Breast epithelium (tissue), 4 donors: ENCODE results near the gene PDHB. TPM values are rescaled to one million over a fixed set of nuclear protein-coding genes. Genes with fewer than 3 reads are reported as not detected.
A peak's percentile ranks its signal among the peaks of the same experiment; 100 is the strongest.

Experiments used
- DNase-seq, 2 donors: peaks; one replicate each; pipeline ENCODE4 v3.0.0-alpha.2; 2019; ENCODE audit warnings: low spot score in 2 of 2
- H3K27ac ChIP-seq, 2 donors: fragments of 200-600 bp; sonication (generic) in 1 of 2; one replicate each; pipeline ENCODE4 v1.5.1; 2016 to 2019; ENCODE audit warnings: mild to moderate bottlenecking in 1 of 2
- H3K27me3 ChIP-seq, 2 donors: fragments of 200-600 bp; sonication (generic) in 1 of 2; one replicate each; pipeline versions ENCODE4 v1.5.1 to v1.6.0; 2017 to 2019; ENCODE audit warnings: control low read depth in 1 of 2, mild to moderate bottlenecking in 1 of 2
- H3K36me3 ChIP-seq: fragments of 200-600 bp; one replicate; pipeline ENCODE4 v1.5.1; 2019
- H3K4me1 ChIP-seq, 2 donors: fragments of 200-600 bp; sonication (generic); one replicate each; pipeline ENCODE4 v1.5.1; 2016 to 2019; ENCODE audit warnings: control low read depth in 1 of 2
- H3K4me3 ChIP-seq, 3 donors: fragments of 200-600 bp; sonication (generic); 1 replicate in 2 of 3; 2 replicates in 1 of 3; pipeline ENCODE4 v1.5.1; 2016 to 2019; ENCODE audit warnings: mild to moderate bottlenecking in 3 of 3, moderate library complexity in 2 of 3
- H3K9me3 ChIP-seq, 2 donors: fragments of 200-600 bp; sonication (generic) in 1 of 2; one replicate each; pipeline ENCODE4 v1.5.1; 2016 to 2019; ENCODE audit warnings: control low read depth in 1 of 2
- POLR2A ChIP-seq: fragments of 450-650 bp; IDR thresholded peaks from one replicate; pipeline ENCODE4 v1.6.1; 2016; ENCODE audit warnings: antibody characterized with exemption, mild to moderate bottlenecking, moderate library complexity
- POLR2AphosphoS5 ChIP-seq, 3 donors: sonication (generic); formaldehyde crosslinking; IDR thresholded peaks; one replicate each; pipeline ENCODE4 v1.6.1; 2017; ENCODE audit warnings: antibody characterized with exemption in 3 of 3
- intact Hi-C: fragments of 100-400 bp; cut with DNase I; formaldehyde crosslinking; loops from one replicate; pipeline ENCODE4 v1.15.1; 2023; ENCODE audit warnings: low total_unique reads
- total RNA-seq, 3 donors: library from RNA; depleted of rRNA; stranded (reverse); fragments of >200 nt; gene quantifications; one replicate each; pipeline ENCODE4 v1.1.0, GENCODE V29; 2016
- TF ChIP-seq, protein P1 (sequence below), 3 donors: fragments of 450-650 bp; IDR thresholded peaks; one replicate each; pipeline ENCODE4 v1.5.1; 2016 to 2017; ENCODE audit warnings: antibody characterized with exemption in 3 of 3, mild to moderate bottlenecking in 3 of 3, moderate library complexity in 3 of 3

Gene PDHB
- total RNA-seq = 10 to 100 TPM; 56.0 to 68.2 (median 57.1) TPM

DNA sequence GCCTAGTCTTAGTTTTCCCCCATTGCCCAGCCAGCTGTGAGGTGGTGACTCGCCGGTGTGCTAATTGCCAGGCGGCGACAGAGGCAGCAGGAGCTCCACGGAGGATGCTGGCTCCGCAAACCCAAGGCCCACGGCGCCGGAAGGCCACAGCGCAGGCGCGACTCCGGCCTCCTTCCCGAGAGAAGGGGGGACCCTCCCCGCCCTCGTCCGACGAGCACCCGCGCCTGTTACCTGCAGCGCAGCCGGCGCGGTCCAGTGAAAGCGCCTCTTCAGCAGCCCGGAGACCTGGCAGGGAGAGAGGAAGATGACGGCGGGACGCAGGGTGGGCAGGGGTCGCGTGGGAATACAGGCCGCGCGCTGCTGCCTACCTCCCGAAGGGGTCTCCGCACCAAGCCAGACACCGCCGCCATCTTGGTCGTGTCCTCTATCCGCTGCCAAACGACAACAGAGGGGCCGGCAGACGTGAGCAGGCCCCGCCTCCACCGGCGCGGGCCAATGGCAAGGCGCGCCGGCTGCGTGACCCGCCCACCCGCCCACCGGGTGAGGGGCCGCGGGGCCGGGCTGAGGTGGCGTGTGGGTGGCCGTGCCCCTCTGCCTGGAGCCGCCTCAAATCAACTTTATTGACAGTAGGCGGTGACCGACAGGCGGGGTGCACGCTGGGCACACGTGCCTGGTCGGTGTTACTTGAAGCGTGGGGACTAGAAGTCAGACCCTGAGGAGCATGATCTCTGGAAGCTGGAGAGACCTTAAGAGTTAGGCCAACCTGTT, at the start of gene PDHB:
Gene PDHB, minus strand, starts transcription at position 433 of the 768 bp plus-strand sequence. Its CDS starts 23 bp downstream, at position 410.
- H3K4me1 ChIP-seq = peaks cover 0 to 12% of the 10 kb centered on the region in 2 donors
- peaks cover 3% of the 10 kb centered on the region for H3K36me3 ChIP-seq
- H3K27me3 ChIP-seq = no peaks in the 10 kb centered on the region
- TF ChIP-seq POLR2A (peak; percentile 62), POLR2AphosphoS5 (IDR thresholded peaks at IDR 0.05) (peak; percentile 87 to 92 (median 90))
- TF ChIP-seq, protein P1, sequence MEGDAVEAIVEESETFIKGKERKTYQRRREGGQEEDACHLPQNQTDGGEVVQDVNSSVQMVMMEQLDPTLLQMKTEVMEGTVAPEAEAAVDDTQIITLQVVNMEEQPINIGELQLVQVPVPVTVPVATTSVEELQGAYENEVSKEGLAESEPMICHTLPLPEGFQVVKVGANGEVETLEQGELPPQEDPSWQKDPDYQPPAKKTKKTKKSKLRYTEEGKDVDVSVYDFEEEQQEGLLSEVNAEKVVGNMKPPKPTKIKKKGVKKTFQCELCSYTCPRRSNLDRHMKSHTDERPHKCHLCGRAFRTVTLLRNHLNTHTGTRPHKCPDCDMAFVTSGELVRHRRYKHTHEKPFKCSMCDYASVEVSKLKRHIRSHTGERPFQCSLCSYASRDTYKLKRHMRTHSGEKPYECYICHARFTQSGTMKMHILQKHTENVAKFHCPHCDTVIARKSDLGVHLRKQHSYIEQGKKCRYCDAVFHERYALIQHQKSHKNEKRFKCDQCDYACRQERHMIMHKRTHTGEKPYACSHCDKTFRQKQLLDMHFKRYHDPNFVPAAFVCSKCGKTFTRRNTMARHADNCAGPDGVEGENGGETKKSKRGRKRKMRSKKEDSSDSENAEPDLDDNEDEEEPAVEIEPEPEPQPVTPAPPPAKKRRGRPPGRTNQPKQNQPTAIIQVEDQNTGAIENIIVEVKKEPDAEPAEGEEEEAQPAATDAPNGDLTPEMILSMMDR (IDR thresholded peaks at IDR 0.05) = no peak
- peak within 1 kb of the TSS; percentile 75 to 87 (median 78) for H3K4me3 ChIP-seq
- peak; percentile 81 to 82 for DNase-seq
- intact Hi-C loops = no loop called here
- no peaks in the 10 kb centered on the region for H3K9me3 ChIP-seq
- peak within 1 kb of the TSS; percentile 84 to 91 for H3K27ac ChIP-seq

- H3K4me3 ChIP-seq = no peak overlapping the region
Observed at GRCh38 chr3:58482917-58483636, 49.4 kb upstream of the PDHB start.

DNA sequence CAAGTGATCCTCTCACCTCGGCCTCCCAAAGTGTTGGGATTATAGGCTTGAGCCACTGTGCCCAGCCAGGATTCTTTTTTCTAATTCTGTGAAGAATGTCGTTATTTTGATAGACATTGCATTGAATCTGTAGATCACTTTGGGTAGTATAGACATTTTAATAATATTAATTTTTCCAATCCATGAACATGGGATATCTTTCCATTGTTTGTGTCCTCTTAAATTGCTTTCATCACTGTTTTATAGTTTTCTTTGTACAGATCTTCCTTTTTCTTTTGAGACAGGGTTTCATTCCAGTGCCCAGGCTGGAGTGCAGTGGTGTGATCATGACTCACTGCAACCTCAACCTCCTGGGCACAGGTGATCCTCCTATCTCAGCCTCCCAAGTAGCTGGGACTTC, 46.7 kb upstream of the PDHB start:
- Histone ChIP-seq H3K27me3 (no peaks in the 10 kb centered on the region), H3K4me1 (no peaks in the 10 kb centered on the region), H3K9me3 (no peaks in the 10 kb centered on the region), H3K4me3 (no peak overlapping the region), H3K27ac (no peak overlapping the region), H3K36me3 (no peaks in the 10 kb centered on the region)
- no peak for DNase-seq
- intact Hi-C loops = loop anchor here (1.0 kb wide), 1 partner anchor 23 kb away; no protein-coding TSS in a partner anchor
- TF ChIP-seq, protein P1 (IDR thresholded peaks at IDR 0.05) = no peak
- TF ChIP-seq POLR2AphosphoS5 (IDR thresholded peaks at IDR 0.05) = no peak

More at GRCh38 chr3:58482917-58483636, 49.4 kb upstream of the PDHB start:
- Histone ChIP-seq H3K9me3 (no peaks in the 10 kb centered on the region), H3K27ac (no peak overlapping the region), H3K27me3 (no peaks in the 10 kb centered on the region), H3K4me1 (no peaks in the 10 kb centered on the region), H3K36me3 (no peaks in the 10 kb centered on the region)
- no peak for DNase-seq
- intact Hi-C loops = no loop called here
- no peak for TF ChIP-seq POLR2AphosphoS5 (IDR thresholded peaks at IDR 0.05)
- TF ChIP-seq, protein P1 (IDR thresholded peaks at IDR 0.05) = no peak
- TF ChIP-seq POLR2A = no peak

DNA sequence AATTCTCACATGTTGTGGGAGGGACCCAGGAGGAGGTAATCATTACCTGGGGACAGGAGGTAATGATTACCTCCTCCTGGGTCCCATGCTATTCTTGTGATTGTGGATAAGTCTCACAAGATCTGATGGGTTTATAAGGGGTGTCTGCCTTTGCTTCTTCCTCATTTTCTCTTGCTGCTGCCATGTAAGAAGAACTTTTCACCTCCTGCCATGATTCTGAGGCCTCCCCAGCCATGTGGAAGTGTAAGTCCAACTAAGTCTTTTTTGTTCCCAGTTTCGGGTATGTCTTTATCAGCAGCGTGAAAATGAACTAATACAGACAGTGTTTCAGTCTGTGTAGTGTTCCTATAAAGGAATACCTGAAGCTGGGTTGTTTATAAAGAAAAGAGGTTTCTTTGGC, 45.1 kb upstream of the PDHB start:
- H3K4me1 ChIP-seq = no peaks in the 10 kb centered on the region
- H3K36me3 ChIP-seq = no peaks in the 10 kb centered on the region
- intact Hi-C loops = no loop called here
- H3K27me3 ChIP-seq = no peaks in the 10 kb centered on the region
- H3K4me3 ChIP-seq = no peak overlapping the region
- H3K9me3 ChIP-seq = no peaks in the 10 kb centered on the region
- no peak overlapping the region for H3K27ac ChIP-seq
- TF ChIP-seq POLR2AphosphoS5 (IDR thresholded peaks at IDR 0.05) (no peak), POLR2A (no peak)
- TF ChIP-seq, protein P1 (IDR thresholded peaks at IDR 0.05) = no peak
- DNase-seq = no peak
